Spleen (tissue), 11 donors: ENCODE results near the gene MSI2. TPM values are rescaled to one million over a fixed set of nuclear protein-coding genes. Genes with fewer than 3 reads are reported as not detected.

Source experiments
- DNase-seq: peaks from one replicate; pipeline ENCODE4 v3.0.0-alpha.2; 2020
- H3K27ac ChIP-seq, 8 donors: fragments of 200-600 bp; sonication (generic) in 7 of 8; 1 replicate in 4 of 8; 2 replicates in 4 of 8; pipeline versions ENCODE4 v1.5.0 to v1.8.0; 2016 to 2021; ENCODE audit warnings: inconsistent platforms in 4 of 8, mild to moderate bottlenecking in 4 of 8, moderate library complexity in 1 of 8
- H3K27me3 ChIP-seq, 7 donors: fragments of 200-600 bp; sonication (generic) in 6 of 7; replicated peaks in 1 of 7; 1 replicate in 4 of 7; 2 replicates in 3 of 7; pipeline versions ENCODE4 v1.5.0 to v1.8.0; 2016 to 2021; ENCODE audit warnings: inconsistent platforms in 3 of 7, mild to moderate bottlenecking in 1 of 7
- H3K36me3 ChIP-seq, 6 donors: fragments of 200-600 bp; sonication (generic) in 5 of 6; 1 replicate in 4 of 6; 2 replicates in 2 of 6; pipeline versions ENCODE4 v1.5.0 to v1.8.0; 2016 to 2021; ENCODE audit warnings: inconsistent platforms in 2 of 6
- H3K4me1 ChIP-seq, 6 donors: fragments of 200-600 bp; sonication (generic) in 5 of 6; 1 replicate in 3 of 6; 2 replicates in 3 of 6; pipeline versions ENCODE4 v1.5.0 to v1.8.0; 2016 to 2021; ENCODE audit warnings: inconsistent platforms in 3 of 6
- H3K4me3 ChIP-seq, 8 donors: fragments of 200-600 bp; sonication (generic) in 7 of 8; 1 replicate in 4 of 8; 2 replicates in 4 of 8; pipeline versions ENCODE4 v1.5.0 to v1.8.0; 2016 to 2021; ENCODE audit warnings: inconsistent platforms in 4 of 8, mild to moderate bottlenecking in 4 of 8, moderate library complexity in 2 of 8
- H3K9me3 ChIP-seq, 8 donors: fragments of 200-600 bp; sonication (generic) in 7 of 8; 1 replicate in 4 of 8; 2 replicates in 4 of 8; pipeline versions ENCODE4 v1.5.0 to v1.8.0; 2016 to 2021; ENCODE audit warnings: inconsistent platforms in 4 of 8
- POLR2A ChIP-seq, 3 donors: fragments of 450-650 bp; IDR thresholded peaks; one replicate each; pipeline ENCODE4 v1.5.1; 2017; ENCODE audit warnings: antibody characterized with exemption in 3 of 3, mild to moderate bottlenecking in 1 of 3
- POLR2AphosphoS5 ChIP-seq, 3 donors: sonication (generic); formaldehyde crosslinking; IDR thresholded peaks; one replicate each; pipeline ENCODE4 v1.5.1; 2017; ENCODE audit warnings: antibody characterized with exemption in 3 of 3
- WGBS, 5 donors: extraction: QIAGEN DNeasy Blood & Tissue Kit in 3 of 5; methylation state at CpG; one replicate each; pipeline versions ENCODE4 v1.1.5 to v1.1.7; 2013 to 2018; 5-methylcytosine and 5-hydroxymethylcytosine counted together
- intact Hi-C: fragments of 100-400 bp; cut with DNase I; formaldehyde crosslinking; loops from one replicate; pipeline ENCODE4 v1.15.0; 2023; ENCODE audit warnings: low total_unique reads
- polyA plus RNA-seq, 3 donors: library from polyadenylated mRNA; stranded (reverse); fragments of 200-250 nt; gene quantifications; one replicate each; pipeline ENCODE4 v1.2.1, GENCODE V29; 2013
- total RNA-seq, 7 donors: library from RNA; depleted of rRNA in 3 of 7; stranded (reverse); fragments of >200 nt in 3 of 7; fragmentation: NEBNext Ultra II Directional in 4 of 7; extraction: Animal tissue kit (Norgen Biotek cat#: 25700) in 4 of 7; gene quantifications; one replicate each; pipeline versions ENCODE4 v1.1.0 to v1.2.1, GENCODE V29; 2016 to 2021
- TF ChIP-seq, protein P1 (sequence below), 11 experiments: fragments of 200-600 bp in 7 of 11; fragments of 450-650 bp in 4 of 11; sonication (generic) in 4 of 11; IDR thresholded peaks in 8 of 11; conservative IDR thresholded peaks in 3 of 11; 1 replicate in 7 of 11; 2 replicates in 4 of 11; pipeline versions ENCODE4 v1.4.0 to v1.8.0; 2016 to 2021; ENCODE audit warnings: antibody characterized with exemption in 11 of 11, inconsistent platforms in 4 of 11, mild to moderate bottlenecking in 1 of 11
- donor health status: healthy with polysubstance abuse.
- donor health status: DM: no; HTN: no; CAD: no; lungs with moderate emphysema.
- donor health status: DM: no; HTN: no; CAD: no.
- donor health status: Bipolar disorder and iron deficiency.
- donor health status: healthy.
- donor health status: DM: no; HTN: no; CAD: no.
- donor health status: DM: yes; HTN: yes; CAD: no.

MSI2 gene
- total and polyA plus RNA-seq, 10 donors, result 9.8 to 131 (median 64.7) TPM

DNA sequence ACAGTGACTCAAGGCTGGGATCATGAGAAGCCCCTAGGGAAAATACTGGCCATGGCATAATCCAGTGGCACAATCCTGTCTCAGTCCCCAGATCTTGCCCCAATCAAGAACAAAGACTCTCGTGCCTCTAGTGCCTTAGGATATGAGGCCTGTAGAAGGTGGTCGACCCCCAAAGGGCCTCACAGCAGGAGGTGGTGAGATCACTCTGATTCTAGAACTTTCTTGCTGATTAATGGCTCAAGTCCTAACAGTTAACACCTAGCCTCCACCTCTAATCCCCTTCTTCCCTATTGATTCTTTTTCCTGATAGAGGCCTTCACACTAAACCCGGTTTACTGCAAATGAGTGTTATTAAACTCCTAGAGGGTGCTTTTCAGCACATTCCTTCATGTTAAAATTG is 312.0 kb downstream of the MSI2 start:
- H3K4me3 ChIP-seq, result no peak overlapping the region
- intact Hi-C loops, result no loop called here
- 87 to 96% (median 88%) methylated on average over 3 of the region's 3 CpGs for WGBS, 5 donors
- no peak overlapping the region for H3K27ac ChIP-seq
- no peak for DNase-seq
- H3K36me3 ChIP-seq, result peaks cover 0 to 24% (median 0%) of the 10 kb centered on the region in 6 donors
- TF ChIP-seq, protein P1, sequence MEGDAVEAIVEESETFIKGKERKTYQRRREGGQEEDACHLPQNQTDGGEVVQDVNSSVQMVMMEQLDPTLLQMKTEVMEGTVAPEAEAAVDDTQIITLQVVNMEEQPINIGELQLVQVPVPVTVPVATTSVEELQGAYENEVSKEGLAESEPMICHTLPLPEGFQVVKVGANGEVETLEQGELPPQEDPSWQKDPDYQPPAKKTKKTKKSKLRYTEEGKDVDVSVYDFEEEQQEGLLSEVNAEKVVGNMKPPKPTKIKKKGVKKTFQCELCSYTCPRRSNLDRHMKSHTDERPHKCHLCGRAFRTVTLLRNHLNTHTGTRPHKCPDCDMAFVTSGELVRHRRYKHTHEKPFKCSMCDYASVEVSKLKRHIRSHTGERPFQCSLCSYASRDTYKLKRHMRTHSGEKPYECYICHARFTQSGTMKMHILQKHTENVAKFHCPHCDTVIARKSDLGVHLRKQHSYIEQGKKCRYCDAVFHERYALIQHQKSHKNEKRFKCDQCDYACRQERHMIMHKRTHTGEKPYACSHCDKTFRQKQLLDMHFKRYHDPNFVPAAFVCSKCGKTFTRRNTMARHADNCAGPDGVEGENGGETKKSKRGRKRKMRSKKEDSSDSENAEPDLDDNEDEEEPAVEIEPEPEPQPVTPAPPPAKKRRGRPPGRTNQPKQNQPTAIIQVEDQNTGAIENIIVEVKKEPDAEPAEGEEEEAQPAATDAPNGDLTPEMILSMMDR (IDR thresholded peaks at IDR 0.05 in 8 of 11, conservative IDR thresholded peaks at IDR 0.05 in 3 of 11), result no peak
- no peak for TF ChIP-seq POLR2A (IDR thresholded peaks at IDR 0.05)
- no peak for TF ChIP-seq POLR2AphosphoS5 (IDR thresholded peaks at IDR 0.05)
- H3K27me3 ChIP-seq, result no peaks in the 10 kb centered on the region
- H3K4me1 ChIP-seq, result no peaks in the 10 kb centered on the region
- no peaks in the 10 kb centered on the region for H3K9me3 ChIP-seq

DNA sequence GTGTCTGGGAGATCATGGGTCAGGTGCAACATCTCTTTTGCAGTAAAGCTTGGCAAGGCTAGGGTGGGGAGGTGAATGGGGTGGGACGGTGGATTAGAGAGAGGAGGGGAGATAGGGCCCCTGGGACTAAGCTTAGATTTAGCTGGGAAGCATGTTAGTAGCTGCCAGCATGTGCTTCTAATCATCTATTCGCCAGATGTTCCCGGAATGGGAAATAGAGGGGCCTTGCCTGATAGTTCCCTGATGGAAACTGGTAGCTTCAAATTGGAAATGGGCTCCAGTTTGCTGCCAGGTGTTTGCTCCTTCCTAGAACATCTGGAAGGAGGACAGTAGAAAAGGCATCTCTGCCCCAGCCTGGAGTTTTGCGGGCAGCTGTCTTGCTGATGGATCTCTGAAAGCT is 312.7 kb downstream of the MSI2 start:
- H3K36me3 ChIP-seq, result peaks cover 0 to 24% (median 0%) of the 10 kb centered on the region in 6 donors
- WGBS, 5 donors, result 95 to 96% (median 95%) methylated on average over 4 of the region's 4 CpGs
- intact Hi-C loops, result no loop called here
- no peak overlapping the region for H3K27ac ChIP-seq
- H3K9me3 ChIP-seq, result no peaks in the 10 kb centered on the region
- no peaks in the 10 kb centered on the region for H3K27me3 ChIP-seq
- DNase-seq, result no peak
- TF ChIP-seq POLR2A (IDR thresholded peaks at IDR 0.05) (no peak), POLR2AphosphoS5 (IDR thresholded peaks at IDR 0.05) (no peak)
- TF ChIP-seq, protein P1 (IDR thresholded peaks at IDR 0.05 in 8 of 11, conservative IDR thresholded peaks at IDR 0.05 in 3 of 11), result no peak
- H3K4me1 ChIP-seq, result no peaks in the 10 kb centered on the region
- H3K4me3 ChIP-seq, result no peak overlapping the region

DNA sequence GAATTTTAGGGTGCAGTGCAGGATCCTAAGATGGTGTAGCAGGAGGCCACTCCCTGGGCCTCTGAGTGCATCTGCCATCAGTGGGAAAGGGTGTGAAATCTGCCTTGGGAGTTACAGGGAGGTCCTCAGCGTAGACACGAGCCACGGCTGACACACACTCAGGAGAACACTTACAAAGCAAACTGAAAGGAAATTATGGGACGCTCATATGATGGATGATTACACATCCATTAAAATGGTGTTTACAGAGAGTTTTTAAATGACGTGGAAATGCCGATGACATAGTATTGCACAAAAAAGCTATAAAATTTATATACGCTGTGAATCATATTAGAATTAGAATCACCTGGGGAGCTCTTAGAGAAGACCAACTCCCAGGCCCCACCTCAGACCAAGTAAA is 313.5 kb downstream of the MSI2 start:
- WGBS, 5 donors, result 92 to 98% (median 92%) methylated on average over 7 of the region's 7 CpGs
- TF ChIP-seq, protein P1 (IDR thresholded peaks at IDR 0.05 in 8 of 11, conservative IDR thresholded peaks at IDR 0.05 in 3 of 11), result no peak
- TF ChIP-seq POLR2AphosphoS5 (IDR thresholded peaks at IDR 0.05), result no peak
- no peak for TF ChIP-seq POLR2A (IDR thresholded peaks at IDR 0.05)
- no peaks in the 10 kb centered on the region for H3K27me3 ChIP-seq
- H3K4me3 ChIP-seq, result no peak overlapping the region
- no peak overlapping the region for H3K27ac ChIP-seq
- intact Hi-C loops, result no loop called here
- H3K9me3 ChIP-seq, result no peaks in the 10 kb centered on the region
- H3K4me1 ChIP-seq, result no peaks in the 10 kb centered on the region
- peaks cover 0 to 24% (median 0%) of the 10 kb centered on the region in 6 donors for H3K36me3 ChIP-seq
- no peak for DNase-seq

DNA sequence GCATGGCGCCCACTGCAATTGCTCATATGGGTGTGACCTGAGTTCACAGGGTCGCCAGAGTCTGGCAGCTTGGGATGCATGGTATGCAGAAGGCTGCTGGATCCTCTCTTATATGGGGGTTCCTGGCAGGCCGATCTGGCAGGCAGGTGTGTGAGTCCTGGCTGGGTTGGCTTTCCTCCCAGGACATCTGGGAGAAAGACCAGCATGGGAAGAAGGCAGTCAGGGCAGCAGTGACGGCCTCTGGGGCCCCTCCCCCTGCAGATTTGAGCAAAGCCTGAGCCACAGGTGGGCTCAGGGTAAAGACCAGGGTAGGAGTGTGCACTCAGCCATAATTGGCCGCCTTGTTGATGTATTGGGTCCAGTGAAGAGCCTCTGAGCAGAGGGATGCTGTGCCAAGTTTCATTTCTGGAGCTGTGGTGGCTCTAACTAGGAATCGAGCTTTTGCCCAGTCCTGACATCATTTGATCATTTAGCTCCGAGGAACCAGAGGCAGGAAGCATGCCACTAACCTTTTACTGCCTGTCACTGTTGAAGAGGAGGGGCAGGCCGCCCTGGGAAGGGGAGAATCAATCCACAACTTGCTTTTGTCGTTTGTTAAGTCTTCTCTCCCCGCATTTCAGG is 314.5 kb downstream of the MSI2 start:
- Histone ChIP-seq H3K4me3 (no peak overlapping the region), H3K27ac (no peak overlapping the region), H3K27me3 (no peaks in the 10 kb centered on the region), H3K9me3 (no peaks in the 10 kb centered on the region), H3K4me1 (no peaks in the 10 kb centered on the region), H3K36me3 (peaks cover 0 to 15% (median 0%) of the 10 kb centered on the region in 6 donors)
- intact Hi-C loops, result no loop called here
- no peak for DNase-seq
- TF ChIP-seq, protein P1 (IDR thresholded peaks at IDR 0.05 in 8 of 11, conservative IDR thresholded peaks at IDR 0.05 in 3 of 11), result no peak
- TF ChIP-seq POLR2AphosphoS5 (IDR thresholded peaks at IDR 0.05) (no peak), POLR2A (IDR thresholded peaks at IDR 0.05) (no peak)
- 77 to 82% (median 81%) methylated on average over 9 to 10 of the region's 10 CpGs for WGBS, 5 donors
